Left ventricle myocardium inferior (tissue), 1 donor: ENCODE results near the gene MAPK8IP3. TPM values are rescaled to one million over a fixed set of nuclear protein-coding genes. Genes with fewer than 3 reads are reported as not detected.
"Not testable (repeated sequence)": the region's sequence is repeated elsewhere in the genome, so short reads cannot be mapped to it uniquely, and the experiment has no call there.

ENCODE experiments used
- DNase-seq: peaks from one replicate; pipeline ENCODE4 v3.0.0-alpha.2; 2020
- H3K27ac ChIP-seq: fragments of 200-600 bp; replicated peaks from 2 replicates; pipeline ENCODE4 v1.8.0; 2021
- H3K27me3 ChIP-seq: fragments of 200-600 bp; 2 replicates; pipeline ENCODE4 v1.8.0; 2021; ENCODE audit warnings: low read depth
- H3K36me3 ChIP-seq: fragments of 200-600 bp; 2 replicates; pipeline ENCODE4 v1.8.0; 2021
- H3K4me1 ChIP-seq: fragments of 200-600 bp; 2 replicates; pipeline ENCODE4 v1.8.0; 2021
- H3K4me3 ChIP-seq: fragments of 200-600 bp; 2 replicates; pipeline ENCODE4 v1.8.0; 2021; ENCODE audit warnings: mild to moderate bottlenecking, moderate library complexity
- H3K9me3 ChIP-seq: fragments of 200-600 bp; replicated peaks from 2 replicates; pipeline ENCODE4 v1.8.0; 2021
- CTCF ChIP-seq: fragments of 200-600 bp; IDR thresholded peaks from 2 replicates; pipeline ENCODE4 v1.8.0; 2021; ENCODE audit warnings: antibody characterized with exemption, mild to moderate bottlenecking, borderline replicate concordance
- intact Hi-C: fragments of 100-400 bp; cut with micrococcal nuclease; formaldehyde crosslinking; loops from one replicate; pipeline ENCODE4 v1.11.0; 2022
- total RNA-seq: library from RNA; stranded (reverse); fragmentation: NEBNext Ultra II Directional; extraction: Animal tissue kit (Norgen Biotek cat#: 25700); gene quantifications from one replicate; pipeline ENCODE4 v1.2.1, GENCODE V29; 2021
- donor health status: DM: no; HTN: yes; CAD: no; lungs with severe emphysema.

MAPK8IP3 gene
- total RNA-seq, 1 donor from 2014 or later = 56.0 TPM

- Histone ChIP-seq H3K4me1 (peaks cover 7% of the 10 kb centered on the region), H3K9me3 (no peaks in the 10 kb centered on the region), H3K36me3 (peaks cover 46% of the 10 kb centered on the region), H3K4me3 (no peak overlapping the region), H3K27ac (no peak overlapping the region), H3K27me3 (no peaks in the 10 kb centered on the region)
- TF ChIP-seq CTCF = no peak
- DNase-seq = no peak
- intact Hi-C loops = no loop called here
Measured at GRCh38 chr16:1700246-1700645, 5.7 kb upstream of the MAPK8IP3 start.

DNA sequence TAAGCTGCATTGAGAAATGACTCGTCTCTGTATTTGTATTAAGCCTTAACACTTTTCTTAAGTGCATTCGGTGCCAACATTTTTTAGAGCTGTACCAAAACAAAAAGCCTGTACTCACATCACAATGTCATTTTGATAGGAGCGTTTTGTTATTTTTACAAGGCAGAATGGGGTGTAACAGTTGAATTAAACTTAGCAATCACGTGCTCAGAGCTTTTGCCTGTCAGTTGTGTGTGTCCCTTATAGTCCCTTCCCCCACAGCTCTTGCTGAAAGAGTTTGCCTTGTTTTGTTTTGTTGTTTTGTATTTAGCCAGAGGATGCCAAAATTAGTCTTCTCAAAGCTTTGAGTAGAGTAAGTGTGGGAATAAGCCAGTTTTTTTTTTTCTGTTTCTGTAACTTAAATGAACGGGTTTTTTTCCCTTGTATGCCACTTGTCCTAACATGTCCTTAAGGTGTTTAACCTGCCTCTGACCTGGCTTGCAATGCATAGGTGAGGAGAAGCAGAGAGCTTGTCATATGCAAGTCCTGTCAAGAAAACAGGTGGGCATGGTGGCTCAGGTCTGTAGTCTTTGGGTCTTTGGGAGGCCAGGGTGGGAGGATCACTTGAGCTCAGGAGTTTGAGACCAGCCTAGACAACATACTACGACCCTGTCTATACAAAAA, 4.6 kb upstream of the MAPK8IP3 start:
- intact Hi-C loops = no loop called here
- no peak for DNase-seq
- H3K36me3 ChIP-seq = peaks cover 35% of the 10 kb centered on the region

GRCh38 chr16:1705324-1705687, 689 bp upstream of the MAPK8IP3 start:
- H3K27me3 ChIP-seq, intact Hi-C loops, H3K9me3 ChIP-seq: not testable (repeated sequence)
- Histone ChIP-seq H3K4me1 (peaks cover 54% of the 10 kb centered on the region), H3K36me3 (peaks cover 14% of the 10 kb centered on the region), H3K27ac (peak overlapping the region; percentile 98), H3K4me3 (peak overlapping the region; percentile 97)
- DNase-seq = peak; percentile 22

More for the DNA sequence above, 4.6 kb upstream of the MAPK8IP3 start:
- Histone ChIP-seq H3K4me3 (no peak overlapping the region), H3K27ac (no peak overlapping the region), H3K27me3 (no peaks in the 10 kb centered on the region), H3K4me1 (peaks cover 15% of the 10 kb centered on the region), H3K9me3 (no peaks in the 10 kb centered on the region)
- TF ChIP-seq CTCF = no peak

DNA sequence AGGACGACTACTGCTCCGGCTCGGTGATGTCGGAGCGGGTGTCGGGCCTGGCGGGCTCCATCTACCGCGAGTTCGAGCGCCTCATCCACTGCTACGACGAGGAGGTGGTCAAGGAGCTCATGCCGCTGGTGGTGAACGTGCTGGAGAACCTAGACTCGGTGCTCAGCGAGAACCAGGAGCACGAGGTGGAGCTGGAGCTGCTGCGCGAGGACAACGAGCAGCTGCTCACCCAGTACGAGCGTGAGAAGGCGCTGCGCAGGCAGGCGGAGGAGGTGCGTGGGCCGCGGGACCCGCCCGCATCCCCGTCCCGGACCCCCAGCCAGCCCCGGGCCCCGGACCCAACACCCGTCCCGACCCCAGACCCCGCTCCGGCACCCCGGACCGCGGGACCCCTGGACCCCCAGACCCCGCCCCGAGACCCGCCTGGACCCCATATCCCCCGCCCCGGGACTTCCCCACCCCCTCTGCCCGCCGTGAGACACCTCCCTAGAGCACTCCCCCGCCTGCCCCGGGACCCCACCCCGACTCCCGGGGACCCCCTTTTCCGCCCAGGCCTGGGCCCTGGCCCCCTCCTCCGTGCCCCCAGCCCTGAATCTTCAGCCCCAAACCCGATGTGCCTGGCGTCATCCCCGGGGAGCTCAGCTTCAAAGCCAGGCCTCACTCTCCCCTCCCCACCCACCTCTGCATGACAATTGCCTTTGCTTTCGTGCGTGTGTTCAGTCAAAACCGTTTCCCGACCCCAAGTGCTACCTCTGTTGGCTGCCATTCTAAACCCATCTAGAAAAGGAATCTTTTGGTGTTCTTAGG, 594 bp downstream of the MAPK8IP3 start:
- H3K27me3 ChIP-seq = no peaks in the 10 kb centered on the region
- no peak for TF ChIP-seq CTCF
- no peaks in the 10 kb centered on the region for H3K9me3 ChIP-seq
- H3K4me3 ChIP-seq = peak overlapping the region; percentile 97
- H3K36me3 ChIP-seq = peaks cover 8% of the 10 kb centered on the region
- H3K4me1 ChIP-seq = peaks cover 67% of the 10 kb centered on the region
- H3K27ac ChIP-seq = peak overlapping the region; percentile 98
- no peak for DNase-seq
- intact Hi-C loops = no loop called here

- peaks cover 69% of the 10 kb centered on the region for H3K4me1 ChIP-seq
- TF ChIP-seq CTCF = no peak
- H3K9me3 ChIP-seq = no peaks in the 10 kb centered on the region
- DNase-seq = no peak
- H3K4me3 ChIP-seq = peak overlapping the region; percentile 97
- H3K36me3 ChIP-seq = peaks cover 6% of the 10 kb centered on the region
- intact Hi-C loops = no loop called here
- H3K27me3 ChIP-seq = no peaks in the 10 kb centered on the region
- H3K27ac ChIP-seq = peak overlapping the region; percentile 98
Measured at GRCh38 chr16:1707193-1707790, 1.3 kb downstream of the MAPK8IP3 start.
